ENCODE results near the gene TRIM67.

DNA sequence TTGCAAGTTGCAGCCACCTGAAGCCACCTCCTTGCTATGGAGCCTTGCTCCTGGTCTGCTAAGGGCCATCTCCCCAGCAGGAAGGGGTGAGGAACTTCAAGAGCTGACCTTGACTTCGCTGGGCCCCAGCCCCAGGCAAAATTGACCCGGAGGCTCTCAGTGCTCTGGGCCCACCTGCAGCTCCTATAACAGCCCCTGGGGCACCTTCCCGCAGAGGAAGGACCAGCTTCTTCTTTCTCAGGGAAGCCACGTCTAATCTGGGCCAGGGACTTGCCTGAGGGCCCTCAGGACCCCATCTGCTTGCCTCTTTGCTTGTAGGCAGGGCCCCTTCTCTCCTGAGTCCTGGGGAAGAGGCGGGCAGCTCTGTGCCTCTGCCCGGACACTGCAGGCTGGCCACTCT, 48.3 kb downstream of the TRIM67 start:
- TF ChIP-seq, protein P1, sequence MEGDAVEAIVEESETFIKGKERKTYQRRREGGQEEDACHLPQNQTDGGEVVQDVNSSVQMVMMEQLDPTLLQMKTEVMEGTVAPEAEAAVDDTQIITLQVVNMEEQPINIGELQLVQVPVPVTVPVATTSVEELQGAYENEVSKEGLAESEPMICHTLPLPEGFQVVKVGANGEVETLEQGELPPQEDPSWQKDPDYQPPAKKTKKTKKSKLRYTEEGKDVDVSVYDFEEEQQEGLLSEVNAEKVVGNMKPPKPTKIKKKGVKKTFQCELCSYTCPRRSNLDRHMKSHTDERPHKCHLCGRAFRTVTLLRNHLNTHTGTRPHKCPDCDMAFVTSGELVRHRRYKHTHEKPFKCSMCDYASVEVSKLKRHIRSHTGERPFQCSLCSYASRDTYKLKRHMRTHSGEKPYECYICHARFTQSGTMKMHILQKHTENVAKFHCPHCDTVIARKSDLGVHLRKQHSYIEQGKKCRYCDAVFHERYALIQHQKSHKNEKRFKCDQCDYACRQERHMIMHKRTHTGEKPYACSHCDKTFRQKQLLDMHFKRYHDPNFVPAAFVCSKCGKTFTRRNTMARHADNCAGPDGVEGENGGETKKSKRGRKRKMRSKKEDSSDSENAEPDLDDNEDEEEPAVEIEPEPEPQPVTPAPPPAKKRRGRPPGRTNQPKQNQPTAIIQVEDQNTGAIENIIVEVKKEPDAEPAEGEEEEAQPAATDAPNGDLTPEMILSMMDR (IDR thresholded peaks at IDR 0.05; ENCODE audit: low read length), result no peak
- TF ChIP-seq EZH2phosphoT487 (IDR thresholded peaks at IDR 0.05; ENCODE audit: low read length), result no peak
